Activated T-cell treated with anti-CD3 and anti-CD28 coated beads, Interleukin-2, amount 50 U/mL, for 48 hours (primary cell): ENCODE measurements around the gene INSM1.

Source experiments
- DNase-seq, 2 experiments: peaks; one replicate each; pipeline ENCODE4 v3.0.0-alpha.2; 2020

INSM1 gene

GRCh38 chr20:20362774-20363433 lies 5.0 kb upstream of the INSM1 start:
- peak; percentile 28 to 32 for DNase-seq

DNA sequence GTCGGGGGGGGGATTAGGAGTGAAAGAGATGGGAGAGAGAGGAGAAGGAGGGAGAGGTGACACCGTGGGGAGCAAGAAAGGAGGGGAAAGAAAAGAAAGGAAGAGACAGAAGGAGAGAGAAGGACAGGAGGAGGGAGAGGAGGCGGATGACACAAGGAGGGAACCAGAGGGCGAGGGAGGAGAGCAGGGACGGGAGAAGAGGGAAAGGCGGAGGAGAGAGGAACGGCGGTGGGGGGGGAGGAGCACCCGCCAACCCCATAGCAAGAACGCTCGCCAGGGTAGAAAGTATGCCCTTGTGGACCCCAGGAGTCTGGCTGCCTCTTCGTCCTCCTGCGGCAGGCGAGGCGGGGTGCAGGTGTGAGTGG lies 4.5 kb upstream of the INSM1 start:
- no peak for DNase-seq

DNA sequence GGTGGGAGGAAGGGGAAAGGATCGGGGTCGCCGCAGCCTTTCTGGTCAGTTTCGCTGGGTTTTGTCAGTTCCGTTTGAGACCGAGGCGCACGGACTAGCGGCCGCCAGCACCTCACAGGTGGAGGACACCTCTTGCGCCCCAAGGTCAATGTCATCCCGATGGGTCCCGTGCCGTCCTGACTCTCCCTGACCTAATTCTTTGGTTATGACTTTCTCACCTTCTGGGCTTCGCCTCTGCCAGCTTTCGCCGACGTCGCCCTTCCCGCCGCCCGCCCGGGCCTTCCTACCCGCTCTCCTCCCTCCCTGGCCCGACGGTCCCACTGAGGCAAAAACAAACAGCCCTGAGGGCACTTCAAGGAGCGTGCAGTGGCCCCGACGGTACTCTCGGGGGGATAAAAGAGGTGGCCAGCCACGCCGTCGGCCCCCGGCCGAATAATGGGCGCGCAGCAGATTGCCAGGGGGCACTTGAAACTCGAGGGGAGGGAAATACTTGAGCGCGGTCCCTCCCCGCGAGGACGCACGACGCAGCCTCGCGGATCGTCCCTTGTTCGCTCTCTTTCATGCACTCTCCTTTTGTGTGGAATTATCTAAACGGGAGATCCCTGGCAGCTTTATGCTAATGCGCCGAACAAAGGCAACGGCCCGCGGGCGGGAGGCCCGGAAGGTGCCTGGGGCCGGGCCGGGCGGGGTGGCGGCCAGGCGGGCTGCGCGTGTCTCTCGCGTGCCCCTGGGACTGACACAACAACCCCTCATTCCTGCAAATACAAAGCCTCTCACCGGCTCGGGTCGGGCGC lies 3.9 kb upstream of the INSM1 start:
- DNase-seq = peak; percentile 51 to 52

GRCh38 chr20:20364593-20365479 lies 3.1 kb upstream of the INSM1 start:
- peak; percentile 39 to 51 for DNase-seq

- no peak for DNase-seq
Observed at GRCh38 chr20:20365480-20366161, 2.3 kb upstream of the INSM1 start.

DNA sequence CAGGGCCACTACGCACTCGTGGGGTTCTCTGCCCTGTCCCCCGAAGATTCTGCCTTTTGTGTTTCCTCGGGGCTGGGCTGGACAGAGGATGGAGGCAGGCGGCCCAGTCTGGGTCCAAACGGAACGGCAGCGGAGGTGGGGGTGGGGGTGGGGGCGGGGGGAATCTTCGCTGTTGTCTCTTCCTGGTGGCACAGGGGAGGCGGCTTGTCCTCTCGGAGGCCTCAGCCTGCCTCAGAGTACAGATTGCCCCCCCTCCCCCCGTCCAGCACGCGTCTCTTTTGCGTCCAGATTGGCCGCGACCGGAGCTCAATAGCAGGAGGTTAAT lies 1.4 kb upstream of the INSM1 start:
- DNase-seq = no peak

DNA sequence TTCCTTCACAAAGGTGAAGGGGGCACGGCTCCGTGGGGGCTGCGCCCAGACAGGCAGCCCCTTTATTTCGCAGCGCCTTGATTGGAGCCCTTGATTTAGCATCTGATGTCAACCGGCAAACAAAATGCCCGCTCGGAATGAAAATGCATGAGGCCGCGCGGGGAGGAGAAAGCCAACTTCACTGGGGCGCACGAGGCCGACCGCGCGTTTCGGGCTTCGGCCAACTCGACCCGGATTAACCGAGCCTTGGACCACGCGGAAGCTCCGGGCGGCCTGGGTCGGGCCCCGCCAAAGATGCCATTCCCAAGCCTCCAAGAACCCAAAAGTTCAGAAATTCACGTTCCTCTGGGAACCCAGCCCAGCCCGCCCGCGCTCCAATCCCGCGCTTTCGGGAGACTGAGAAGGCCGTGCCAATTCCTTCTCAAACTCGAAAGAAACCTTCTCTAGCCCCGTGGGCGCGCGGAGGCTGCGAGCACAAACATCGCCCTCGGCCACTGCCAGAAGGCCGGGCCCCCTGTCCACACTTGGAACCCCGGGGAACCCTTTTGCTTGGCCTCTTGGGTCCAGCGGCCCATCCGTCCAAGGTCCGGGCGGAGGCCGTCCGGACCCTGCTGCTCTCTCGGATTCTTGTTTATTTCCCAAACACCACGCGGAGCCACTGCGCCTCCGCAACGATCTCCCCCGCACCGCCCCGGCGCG lies 879 bp upstream of the INSM1 start:
- DNase-seq = peak; percentile 36 to 47

GRCh38 chr20:20368418-20369249 lies 730 bp downstream of the INSM1 start:
- peak; percentile 47 to 61 for DNase-seq

DNA sequence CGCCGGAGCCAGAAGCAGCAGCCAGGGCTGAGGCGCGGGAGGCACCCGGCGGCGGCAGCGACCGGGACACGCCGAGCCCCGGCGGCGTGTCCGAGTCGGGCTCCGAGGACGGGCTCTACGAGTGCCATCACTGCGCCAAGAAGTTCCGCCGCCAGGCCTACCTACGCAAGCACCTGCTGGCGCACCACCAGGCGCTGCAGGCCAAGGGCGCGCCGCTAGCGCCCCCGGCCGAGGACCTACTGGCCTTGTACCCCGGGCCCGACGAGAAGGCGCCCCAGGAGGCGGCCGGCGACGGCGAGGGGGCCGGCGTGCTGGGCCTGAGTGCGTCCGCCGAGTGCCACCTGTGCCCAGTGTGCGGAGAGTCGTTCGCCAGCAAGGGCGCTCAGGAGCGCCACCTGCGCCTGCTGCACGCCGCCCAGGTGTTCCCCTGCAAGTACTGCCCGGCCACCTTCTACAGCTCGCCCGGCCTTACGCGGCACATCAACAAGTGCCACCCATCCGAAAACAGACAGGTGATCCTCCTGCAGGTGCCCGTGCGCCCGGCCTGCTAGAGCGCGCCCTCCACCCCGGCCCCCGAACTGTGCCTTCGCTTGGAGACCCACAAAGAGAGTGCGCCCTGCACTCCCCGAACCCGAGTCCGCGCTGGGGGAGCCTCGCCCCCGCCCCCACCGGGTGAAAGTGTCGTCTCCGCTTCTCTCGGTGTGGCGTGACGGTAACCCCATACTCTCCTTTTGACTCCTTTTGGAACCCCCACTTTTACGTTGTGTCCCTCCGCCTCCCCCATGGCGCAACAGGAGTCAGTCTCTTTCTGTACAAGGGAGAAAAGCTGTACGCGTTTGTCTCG lies 1.6 kb downstream of the INSM1 start:
- DNase-seq = peak; percentile 58 to 68

- no peak for DNase-seq
Observed at GRCh38 chr20:20370094-20370575, 2.2 kb downstream of the INSM1 start.

DNA sequence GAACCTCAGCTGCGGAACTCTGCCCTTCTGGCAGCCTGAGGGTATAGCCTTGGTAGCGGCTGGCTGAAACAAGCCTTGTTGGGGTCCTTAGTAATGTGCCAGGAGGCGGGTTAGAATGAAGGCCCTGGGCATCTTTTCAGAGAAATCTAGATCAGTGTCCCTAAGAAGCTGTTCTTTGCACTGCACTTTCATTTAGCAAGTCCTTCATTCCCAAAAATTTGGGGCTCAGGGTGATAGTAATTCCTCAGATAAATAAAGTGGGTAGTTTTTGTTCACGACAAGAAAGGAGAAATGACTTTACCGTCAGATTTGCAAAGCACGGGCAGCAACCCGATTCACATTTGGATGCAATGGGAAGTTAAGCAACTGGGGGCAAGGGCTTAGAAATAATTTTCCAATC lies 3.2 kb downstream of the INSM1 start:
- no peak for DNase-seq

DNA sequence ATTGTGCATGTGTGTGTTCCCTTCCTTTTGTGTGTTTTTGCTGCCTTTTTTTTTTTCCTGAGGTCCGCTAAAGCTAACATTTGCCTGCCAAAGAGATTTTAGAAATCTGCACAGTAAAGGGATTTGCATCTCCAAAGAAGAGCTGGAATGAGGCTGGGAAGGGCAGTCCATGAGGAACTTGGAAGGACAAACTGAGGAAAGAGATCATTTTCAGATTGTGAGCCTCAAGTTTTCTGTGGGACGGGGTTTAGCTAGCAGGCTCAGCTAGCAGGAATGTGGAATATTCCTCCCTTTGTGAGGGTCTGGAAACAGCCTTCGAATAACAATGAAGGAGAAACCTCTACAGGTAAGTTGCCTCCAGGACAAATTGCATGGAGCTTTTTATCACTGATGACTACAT lies 3.8 kb downstream of the INSM1 start:
- no peak for DNase-seq

- DNase-seq = no peak
Observed at GRCh38 chr20:20373091-20373571, 5.2 kb downstream of the INSM1 start.

- no peak for DNase-seq
Observed at GRCh38 chr20:20375862-20376261, 8.0 kb downstream of the INSM1 start.

DNA sequence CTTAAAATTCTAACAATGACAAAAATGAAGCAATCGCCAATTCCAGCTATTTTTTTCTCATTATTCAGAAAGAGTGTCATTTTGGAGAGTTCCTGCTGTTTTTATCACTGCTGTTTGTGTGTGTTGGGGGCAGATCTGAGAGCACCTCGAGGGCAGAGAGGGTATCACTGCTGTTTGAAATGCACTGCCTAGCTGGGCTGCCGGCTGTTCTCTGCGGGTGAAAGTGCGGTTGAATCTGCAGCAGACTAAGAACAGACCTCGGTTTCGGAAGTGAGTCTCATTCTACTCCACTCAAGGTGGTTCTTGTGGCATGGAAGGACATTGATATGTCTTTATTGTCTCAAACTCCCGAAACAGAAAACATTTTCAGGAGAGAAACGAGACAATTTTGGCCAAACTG lies 18.3 kb downstream of the INSM1 start:
- no peak for DNase-seq

- DNase-seq = no peak
Observed at GRCh38 chr20:20390393-20390792, 22.5 kb downstream of the INSM1 start.

DNA sequence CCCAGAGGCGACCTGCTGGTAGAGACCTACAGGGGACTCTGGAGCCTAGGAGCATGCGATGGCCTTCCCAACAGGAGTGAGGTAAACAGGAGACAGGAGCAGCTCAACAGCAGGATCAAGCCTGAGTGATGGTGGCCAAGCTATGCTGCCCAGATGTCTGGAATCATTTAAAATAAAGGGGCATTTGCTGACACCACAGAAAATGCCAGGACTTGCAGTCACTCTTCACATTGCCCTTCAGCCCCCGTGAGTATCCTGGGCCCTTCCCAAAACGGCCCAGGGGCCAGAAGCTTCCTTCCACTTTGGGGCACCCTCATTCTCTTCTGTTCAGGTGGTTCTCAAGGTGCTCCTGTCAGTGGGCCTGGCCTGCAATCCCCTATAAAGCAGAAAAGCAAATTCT lies 23.2 kb downstream of the INSM1 start:
- no peak for DNase-seq

DNA sequence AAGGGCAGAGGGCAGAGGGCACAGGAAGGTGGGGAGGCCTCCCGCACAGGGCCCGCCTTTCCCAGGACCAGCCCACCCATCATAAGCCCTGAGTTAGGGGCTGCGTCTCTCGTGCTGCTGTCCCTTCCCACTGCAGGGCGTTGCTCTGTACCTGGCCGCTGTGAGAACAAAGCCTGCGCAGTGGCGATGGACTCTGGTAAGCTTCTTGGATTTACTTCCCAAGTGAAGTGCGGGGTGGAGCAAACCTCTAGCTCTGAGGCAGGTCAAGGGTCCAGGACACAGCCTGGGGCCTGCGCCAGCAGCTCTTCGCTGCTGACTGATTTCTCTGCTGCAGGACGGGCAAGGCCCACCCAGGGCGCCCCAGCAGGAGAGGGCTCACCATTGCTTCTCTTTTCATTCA lies 23.9 kb downstream of the INSM1 start:
- DNase-seq = no peak

- DNase-seq = no peak
Observed at GRCh38 chr20:20393207-20394120, 25.6 kb downstream of the INSM1 start.
